GM12865 (cell line): ENCODE measurements around the gene GLE1.

ENCODE experiments used
- DNase-seq: peaks from one replicate; pipeline ENCODE4 v3.0.0; 2010; ENCODE audit warnings: low read depth
- H3K4me3 ChIP-seq: 2 replicates; pipeline ENCODE4 v1.5.1; 2011; ENCODE audit warnings: mild to moderate bottlenecking, low read depth, low read length, control low read depth
- CTCF ChIP-seq: IDR thresholded peaks from 2 replicates; pipeline ENCODE4 v1.5.1; 2011; ENCODE audit warnings: low read length, control low read depth, low read depth, inconsistent platforms; ENCODE audit not compliant: insufficient read depth; ENCODE audit errors: missing control alignments

Gene GLE1

DNA sequence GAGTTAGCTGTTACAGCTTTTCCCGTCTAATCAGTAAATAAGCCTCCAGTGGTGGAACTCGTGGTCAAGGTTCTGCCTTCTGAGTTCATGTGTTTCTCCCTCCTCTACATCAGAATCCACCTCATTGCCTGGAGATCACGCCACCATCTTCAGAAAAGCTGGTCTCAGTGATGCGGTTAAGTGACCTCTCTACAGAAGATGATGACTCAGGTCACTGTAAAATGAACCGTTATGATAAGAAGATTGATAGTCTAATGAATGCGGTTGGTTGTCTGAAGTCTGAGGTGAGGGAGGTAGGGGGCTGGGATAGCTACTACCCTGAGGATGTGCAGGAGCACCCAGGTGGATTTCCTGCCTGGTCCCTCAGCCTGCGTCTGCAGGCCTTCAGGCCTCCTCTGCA is 35.4 kb upstream of the GLE1 start:
- no peak overlapping the region for H3K4me3 ChIP-seq
- TF ChIP-seq CTCF: no peak

DNA sequence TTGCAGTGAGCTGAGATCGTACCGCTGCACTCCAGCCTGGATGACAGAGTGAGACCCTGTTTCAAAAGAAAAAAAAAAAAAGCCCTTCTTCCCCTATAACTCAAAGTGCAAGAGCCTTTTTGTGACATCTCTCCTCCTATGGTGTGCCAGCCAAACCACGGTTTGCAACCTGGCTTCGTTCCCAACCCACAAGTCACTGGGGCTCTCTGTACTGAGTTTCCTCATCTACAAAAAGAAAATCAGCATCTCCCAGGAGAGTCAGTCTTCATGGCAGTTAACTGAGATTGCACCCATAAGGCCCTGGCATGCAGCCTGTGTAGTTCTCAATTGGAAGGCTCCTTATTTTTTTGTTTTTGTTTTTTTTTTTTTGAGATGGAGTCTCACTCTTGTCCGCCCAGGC is 34.0 kb upstream of the GLE1 start:
- no peak for DNase-seq
- TF ChIP-seq CTCF: no peak
- no peak overlapping the region for H3K4me3 ChIP-seq

More for the DNA sequence above, 35.4 kb upstream of the GLE1 start:
- no peak for DNase-seq

DNA sequence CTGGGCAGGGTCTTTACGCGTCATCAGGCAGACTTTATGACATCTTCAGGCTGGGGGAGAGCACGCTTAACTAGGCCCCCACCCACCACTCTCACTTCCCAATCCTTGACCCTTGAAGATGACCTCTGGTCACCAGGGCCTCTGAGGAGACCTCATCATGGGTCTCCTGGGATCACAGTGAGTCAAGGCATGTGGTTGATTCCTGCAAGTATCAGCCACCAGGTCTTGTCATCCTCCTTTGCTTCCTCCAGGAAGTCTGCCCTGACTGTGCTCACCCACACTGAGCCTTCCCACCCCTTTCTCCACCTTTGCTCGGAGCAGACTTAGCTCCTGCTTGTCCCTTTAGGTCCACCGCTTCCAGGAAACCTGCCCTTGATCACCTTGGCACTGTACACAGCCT is 31.4 kb upstream of the GLE1 start:
- no peak overlapping the region for H3K4me3 ChIP-seq
- DNase-seq: no peak
- TF ChIP-seq CTCF: no peak

GRCh38 chr9:128475867-128476266 is 28.7 kb upstream of the GLE1 start:
- no peak overlapping the region for H3K4me3 ChIP-seq
- DNase-seq: no peak
- no peak for TF ChIP-seq CTCF

GRCh38 chr9:128479262-128479661 is 25.3 kb upstream of the GLE1 start:
- no peak for DNase-seq
- TF ChIP-seq CTCF: no peak
- no peak overlapping the region for H3K4me3 ChIP-seq

DNA sequence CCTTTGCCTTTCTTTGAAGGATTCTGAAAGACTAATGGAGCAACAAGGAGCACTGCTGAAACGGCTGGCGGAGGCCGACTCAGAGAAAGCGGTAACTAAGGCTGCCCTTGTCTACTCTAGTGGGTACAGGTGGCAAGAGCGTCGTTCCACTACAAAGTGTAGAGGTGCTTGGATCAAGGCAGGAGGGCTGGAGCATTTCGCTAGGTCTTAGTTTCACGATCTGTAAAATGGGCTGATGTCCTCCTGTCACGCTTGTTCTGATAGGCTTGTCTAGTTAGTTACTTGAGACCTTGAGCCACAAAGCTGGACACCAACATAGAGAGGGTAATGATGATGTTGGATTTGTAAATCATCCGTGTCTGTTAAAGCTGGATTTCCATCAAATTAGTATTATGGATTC is 23.0 kb upstream of the GLE1 start:
- no peak for DNase-seq
- TF ChIP-seq CTCF: no peak
- no peak overlapping the region for H3K4me3 ChIP-seq

DNA sequence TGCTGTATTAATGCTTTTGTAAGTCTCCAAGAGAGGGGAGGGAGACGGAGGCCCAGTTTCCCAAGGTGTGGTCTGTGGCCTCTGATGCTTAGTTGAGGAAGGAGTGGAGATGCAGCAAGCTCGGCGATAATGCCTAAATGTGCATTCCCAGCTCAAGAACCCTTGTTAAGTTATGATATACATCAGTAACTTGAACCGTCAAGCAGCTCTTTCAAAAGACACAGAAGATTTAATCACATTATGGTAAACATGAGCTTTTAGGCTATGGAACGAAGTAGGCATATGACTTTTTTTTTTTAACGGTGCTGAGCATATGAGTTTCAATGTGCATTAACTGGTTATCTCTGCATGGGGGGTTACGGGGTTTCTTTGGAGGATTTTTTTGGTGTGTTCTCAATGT is 22.3 kb upstream of the GLE1 start:
- no peak for DNase-seq
- no peak for TF ChIP-seq CTCF
- no peak overlapping the region for H3K4me3 ChIP-seq
